ENCODE data around the gene DTYMK. TPM values are rescaled to one million over a fixed set of nuclear protein-coding genes. Genes with fewer than 3 reads are reported as not detected.

DTYMK gene
- total RNA-seq, 1 donor: 14.1 TPM

GRCh38 chr2:241648453-241648852 is 38.2 kb downstream of the DTYMK start:
- peaks cover 38% of the 10 kb centered on the region for H3K36me3 ChIP-seq (ENCODE audit: insufficient read depth, low read length)
- peaks cover 89% of the 10 kb centered on the region for H3K79me2 ChIP-seq (ENCODE audit: insufficient read depth, low read length)
- no peak overlapping the region for H3K27ac ChIP-seq (ENCODE audit: low read depth, low read length)
- no peak for DNase-seq (ENCODE audit: insufficient read length, low spot score, missing footprints)
- no peaks in the 10 kb centered on the region for H3K4me1 ChIP-seq (ENCODE audit: insufficient read depth, low read length)
- no peak overlapping the region for H3K4me2 ChIP-seq (ENCODE audit: insufficient read depth, low read length)
- peaks cover 70% of the 10 kb centered on the region for H4K20me1 ChIP-seq (ENCODE audit: insufficient read depth, low read length)
- TF ChIP-seq, protein P1, sequence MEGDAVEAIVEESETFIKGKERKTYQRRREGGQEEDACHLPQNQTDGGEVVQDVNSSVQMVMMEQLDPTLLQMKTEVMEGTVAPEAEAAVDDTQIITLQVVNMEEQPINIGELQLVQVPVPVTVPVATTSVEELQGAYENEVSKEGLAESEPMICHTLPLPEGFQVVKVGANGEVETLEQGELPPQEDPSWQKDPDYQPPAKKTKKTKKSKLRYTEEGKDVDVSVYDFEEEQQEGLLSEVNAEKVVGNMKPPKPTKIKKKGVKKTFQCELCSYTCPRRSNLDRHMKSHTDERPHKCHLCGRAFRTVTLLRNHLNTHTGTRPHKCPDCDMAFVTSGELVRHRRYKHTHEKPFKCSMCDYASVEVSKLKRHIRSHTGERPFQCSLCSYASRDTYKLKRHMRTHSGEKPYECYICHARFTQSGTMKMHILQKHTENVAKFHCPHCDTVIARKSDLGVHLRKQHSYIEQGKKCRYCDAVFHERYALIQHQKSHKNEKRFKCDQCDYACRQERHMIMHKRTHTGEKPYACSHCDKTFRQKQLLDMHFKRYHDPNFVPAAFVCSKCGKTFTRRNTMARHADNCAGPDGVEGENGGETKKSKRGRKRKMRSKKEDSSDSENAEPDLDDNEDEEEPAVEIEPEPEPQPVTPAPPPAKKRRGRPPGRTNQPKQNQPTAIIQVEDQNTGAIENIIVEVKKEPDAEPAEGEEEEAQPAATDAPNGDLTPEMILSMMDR (IDR thresholded peaks at IDR 0.05; ENCODE audit: extremely low read depth, low read depth, low read length): no peak
- H2AFZ ChIP-seq (ENCODE audit: low read length): no peak overlapping the region
- no peaks in the 10 kb centered on the region for H3K27me3 ChIP-seq (ENCODE audit: insufficient read depth, low read length)
- H3K4me3 ChIP-seq (ENCODE audit: insufficient read depth, low read length): no peak overlapping the region
- H3K9me3 ChIP-seq (ENCODE audit: low read depth, low read length): no peaks in the 10 kb centered on the region

DNA sequence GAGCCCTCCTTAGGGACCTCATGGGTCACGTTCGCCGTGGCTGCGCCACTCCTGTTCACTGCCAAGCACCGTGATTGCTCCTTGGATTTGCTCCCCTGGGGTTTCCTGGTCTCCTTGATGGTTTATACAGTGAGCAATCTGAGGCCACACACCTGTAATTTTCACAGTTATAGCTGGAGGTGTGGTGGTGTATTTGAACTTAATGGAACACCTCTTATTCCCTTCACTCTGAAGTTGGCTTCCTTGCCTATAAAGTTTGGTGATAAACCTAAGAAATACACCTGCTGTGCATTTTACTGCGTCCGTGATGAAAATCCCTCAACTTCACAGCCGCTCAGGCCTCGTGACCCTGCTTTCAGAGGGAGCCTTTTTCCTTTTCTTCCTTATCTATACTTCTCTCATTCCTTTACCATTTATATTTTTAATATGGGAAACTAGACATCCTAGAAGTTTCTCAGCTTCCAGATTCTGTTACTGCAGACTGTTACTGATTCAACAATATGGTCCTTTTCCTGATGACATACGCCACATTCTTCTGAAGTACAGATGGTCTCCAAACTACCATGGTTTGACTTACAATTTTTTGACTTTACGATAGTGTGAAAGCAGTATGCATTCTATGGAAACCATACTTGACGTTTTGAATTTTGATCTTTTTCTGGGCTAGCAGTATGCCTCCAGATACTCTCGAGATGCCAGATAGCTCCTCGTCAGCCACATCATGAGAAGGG is 40.5 kb downstream of the DTYMK start:
- no peak overlapping the region for H3K4me3 ChIP-seq (ENCODE audit: insufficient read depth, low read length)

GRCh38 chr2:241645056-241645914 is 41.3 kb downstream of the DTYMK start:
- Histone ChIP-seq H3K36me3 (ENCODE audit: insufficient read depth, low read length) (peaks cover 12% of the 10 kb centered on the region), H3K4me2 (ENCODE audit: insufficient read depth, low read length) (no peak overlapping the region), H3K9me3 (ENCODE audit: low read depth, low read length) (no peaks in the 10 kb centered on the region), H3K27ac (ENCODE audit: low read depth, low read length) (no peak overlapping the region), H3K4me3 (ENCODE audit: insufficient read depth, low read length) (no peak overlapping the region), H3K27me3 (ENCODE audit: insufficient read depth, low read length) (no peaks in the 10 kb centered on the region), H4K20me1 (ENCODE audit: insufficient read depth, low read length) (peaks cover 63% of the 10 kb centered on the region), H2AFZ (ENCODE audit: low read length) (no peak overlapping the region), H3K79me2 (ENCODE audit: insufficient read depth, low read length) (peaks cover 87% of the 10 kb centered on the region), H3K4me1 (ENCODE audit: insufficient read depth, low read length) (peaks cover 2% of the 10 kb centered on the region)
- no peak for DNase-seq (ENCODE audit: insufficient read length, low spot score, missing footprints)
- TF ChIP-seq, protein P1 (IDR thresholded peaks at IDR 0.05; ENCODE audit: extremely low read depth, low read depth, low read length): no peak

More for the DNA sequence above, 40.5 kb downstream of the DTYMK start:
- Histone ChIP-seq H3K4me2 (ENCODE audit: insufficient read depth, low read length) (no peak overlapping the region), H2AFZ (ENCODE audit: low read length) (no peak overlapping the region), H3K27me3 (ENCODE audit: insufficient read depth, low read length) (no peaks in the 10 kb centered on the region), H3K4me1 (ENCODE audit: insufficient read depth, low read length) (peaks cover 2% of the 10 kb centered on the region), H4K20me1 (ENCODE audit: insufficient read depth, low read length) (peaks cover 64% of the 10 kb centered on the region), H3K9me3 (ENCODE audit: low read depth, low read length) (no peaks in the 10 kb centered on the region), H3K79me2 (ENCODE audit: insufficient read depth, low read length) (peaks cover 87% of the 10 kb centered on the region), H3K36me3 (ENCODE audit: insufficient read depth, low read length) (peaks cover 15% of the 10 kb centered on the region), H3K27ac (ENCODE audit: low read depth, low read length) (no peak overlapping the region)
- TF ChIP-seq, protein P1 (IDR thresholded peaks at IDR 0.05; ENCODE audit: extremely low read depth, low read depth, low read length): no peak
- DNase-seq (ENCODE audit: insufficient read length, low spot score, missing footprints): no peak

GRCh38 chr2:241641631-241642030 is 45.0 kb downstream of the DTYMK start:
- H3K4me2 ChIP-seq (ENCODE audit: insufficient read depth, low read length): no peak overlapping the region
- no peaks in the 10 kb centered on the region for H3K27me3 ChIP-seq (ENCODE audit: insufficient read depth, low read length)
- no peaks in the 10 kb centered on the region for H3K9me3 ChIP-seq (ENCODE audit: low read depth, low read length)
- peaks cover 60% of the 10 kb centered on the region for H4K20me1 ChIP-seq (ENCODE audit: insufficient read depth, low read length)
- DNase-seq (ENCODE audit: insufficient read length, low spot score, missing footprints): peak; percentile 62
- TF ChIP-seq, protein P1 (IDR thresholded peaks at IDR 0.05; ENCODE audit: extremely low read depth, low read depth, low read length): no peak
- H2AFZ ChIP-seq (ENCODE audit: low read length): no peak overlapping the region
- H3K4me1 ChIP-seq (ENCODE audit: insufficient read depth, low read length): peaks cover 9% of the 10 kb centered on the region
- peaks cover 86% of the 10 kb centered on the region for H3K79me2 ChIP-seq (ENCODE audit: insufficient read depth, low read length)
- H3K36me3 ChIP-seq (ENCODE audit: insufficient read depth, low read length): peaks cover 23% of the 10 kb centered on the region
- no peak overlapping the region for H3K27ac ChIP-seq (ENCODE audit: low read depth, low read length)
- no peak overlapping the region for H3K4me3 ChIP-seq (ENCODE audit: insufficient read depth, low read length)

All from osteoblast (primary cell).